OCI-LY7 (cell line): ENCODE results near the gene PIGM. TPM values are rescaled to one million over a fixed set of nuclear protein-coding genes. Genes with fewer than 3 reads are reported as not detected.

Experiments
- BruUV-seq: library from RNA; stranded (reverse); fragments of 400-500 nt; replicated peaks from 2 replicates; lab custom pipeline; 2021; lab: Mats Ljungman, UMichigan
- CTCF ChIA-PET: fragments of 300-600 bp; sonication (Branson Sonifier 250); formaldehyde crosslinking; loops from one replicate; lab custom pipeline; 2022; ENCODE audit warnings: antibody characterized with exemption; ENCODE audit not compliant: unreplicated experiment; lab: Charles Lee
- POLR2A ChIA-PET: fragments of 300-600 bp; sonication (Branson Sonifier 250); formaldehyde crosslinking; loops from one replicate; lab custom pipeline; 2022; ENCODE audit warnings: antibody characterized with exemption; lab: Charles Lee
- DNase-seq: peaks from one replicate; pipeline ENCODE4 v3.0.0-alpha.2; 2015; ENCODE audit warnings: low spot score
- H2AFZ ChIP-seq: fragments of 200-600 bp; sonication (generic), shearing (Covaris generic); 2 replicates; pipeline ENCODE4 v1.6.1; 2014; ENCODE audit warnings: mild to moderate bottlenecking, antibody characterized with exemption, low read length, moderate library complexity
- H3K27ac ChIP-seq: fragments of 200-600 bp; sonication (generic); 2 replicates; pipeline ENCODE4 v1.5.1; 2014; ENCODE audit warnings: mixed run types, low read depth, mild to moderate bottlenecking, moderate library complexity, low read length, inconsistent platforms; ENCODE audit not compliant: poor library complexity, severe bottlenecking
- H3K36me3 ChIP-seq: fragments of 200-600 bp; sonication (generic); 2 replicates; pipeline ENCODE4 v1.6.1; 2014; ENCODE audit warnings: mild to moderate bottlenecking, antibody characterized with exemption, low read length, moderate library complexity, mixed read lengths; ENCODE audit not compliant: insufficient read depth
- H3K4me1 ChIP-seq: fragments of 200-600 bp; sonication (generic); 2 replicates; pipeline ENCODE4 v1.5.1; 2014; ENCODE audit warnings: mild to moderate bottlenecking, low read length; ENCODE audit not compliant: insufficient read depth, poor library complexity, severe bottlenecking
- H3K4me2 ChIP-seq: fragments of 200-600 bp; sonication (generic); 2 replicates; pipeline ENCODE4 v1.6.1; 2014; ENCODE audit warnings: mild to moderate bottlenecking, low read length
- H3K4me3 ChIP-seq: fragments of 200-600 bp; sonication (generic); 2 replicates; pipeline ENCODE4 v1.5.1; 2014; ENCODE audit warnings: mild to moderate bottlenecking, low read depth, low read length; ENCODE audit not compliant: poor library complexity, severe bottlenecking
- H3K79me2 ChIP-seq: fragments of 200-600 bp; sonication (generic); 2 replicates; pipeline ENCODE4 v1.6.1; 2016; ENCODE audit warnings: low read depth, mild to moderate bottlenecking, low read length, moderate library complexity, mixed read lengths; ENCODE audit not compliant: insufficient read depth
- H3K9me2 ChIP-seq: fragments of 200-600 bp; sonication (generic); 2 replicates; pipeline ENCODE4 v1.6.1; 2016; ENCODE audit warnings: mild to moderate bottlenecking, low read length, mixed read lengths; ENCODE audit not compliant: insufficient read depth
- H3K9me3 ChIP-seq: fragments of 200-600 bp; sonication (generic); 2 replicates; pipeline ENCODE4 v1.6.1; 2014; ENCODE audit warnings: mild to moderate bottlenecking, mixed run types, low read length, mixed read lengths
- H4K20me1 ChIP-seq: fragments of 200-600 bp; sonication (generic); 2 replicates; pipeline ENCODE4 v1.6.1; 2014; ENCODE audit warnings: mild to moderate bottlenecking, antibody characterized with exemption, low read length, moderate library complexity, mixed read lengths; ENCODE audit not compliant: insufficient read depth
- CTCF ChIP-seq: fragments of 200-600 bp; sonication (generic); conservative IDR thresholded peaks from 2 replicates; pipeline ENCODE4 v1.5.1; 2014; ENCODE audit warnings: mild to moderate bottlenecking, antibody characterized with exemption, low read length, moderate library complexity, mixed read lengths
- EZH2phosphoT487 ChIP-seq: fragments of 200-600 bp; sonication (generic); IDR thresholded peaks from 2 replicates; pipeline ENCODE4 v1.6.1; 2018; ENCODE audit warnings: low read depth, borderline replicate concordance, mild to moderate bottlenecking, mixed run types, antibody characterized with exemption, low read length, moderate library complexity, mixed read lengths
- intact Hi-C: fragments of 100-400 bp; cut with micrococcal nuclease; formaldehyde crosslinking; loops from one replicate; pipeline ENCODE4 v1.10.0; 2022; ENCODE audit not compliant: unreplicated experiment
- total RNA-seq, 2 experiments: library from RNA; depleted of rRNA in 1 of 2; stranded (reverse); fragments of >200 nt in 1 of 2; shearing (Covaris generic) in 1 of 2; gene quantifications; 2 replicates each; pipeline ENCODE4 v1.2.3, GENCODE V29; 2014 to 2022

PIGM gene
- total RNA-seq, 2 experiments from 2014 or later = 4.2 to 5.1 TPM

- Histone ChIP-seq H3K4me1 (no peaks in the 10 kb centered on the region), H3K27ac (no peak overlapping the region), H3K9me3 (no peaks in the 10 kb centered on the region), H3K4me2 (no peak overlapping the region), H3K4me3 (no peak overlapping the region), H3K9me2 (no peaks in the 10 kb centered on the region), H3K36me3 (no peaks in the 10 kb centered on the region), H3K79me2 (no peaks in the 10 kb centered on the region), H2AFZ (no peak overlapping the region), H4K20me1 (no peaks in the 10 kb centered on the region)
- ChIA-PET CTCF (no interaction called here), POLR2A (no interaction called here)
- TF ChIP-seq EZH2phosphoT487 = no peak
- no peak for TF ChIP-seq CTCF
- no peak for DNase-seq
- BruUV-seq = no TSS peak
- intact Hi-C loops = no loop called here
Measured at GRCh38 chr1:160017592-160017991, 14.2 kb downstream of the PIGM start.

- Histone ChIP-seq H3K27ac (no peak overlapping the region), H2AFZ (no peak overlapping the region), H3K9me2 (no peaks in the 10 kb centered on the region), H3K36me3 (no peaks in the 10 kb centered on the region), H4K20me1 (no peaks in the 10 kb centered on the region), H3K9me3 (no peaks in the 10 kb centered on the region), H3K79me2 (no peaks in the 10 kb centered on the region), H3K4me3 (no peak overlapping the region), H3K4me2 (no peak overlapping the region), H3K4me1 (no peaks in the 10 kb centered on the region)
- TF ChIP-seq CTCF (no peak), EZH2phosphoT487 (no peak)
- POLR2A ChIA-PET = no interaction called here
- CTCF ChIA-PET = no interaction called here
- BruUV-seq = no TSS peak
- intact Hi-C loops = no loop called here
- no peak for DNase-seq
Measured at GRCh38 chr1:160011781-160012180, 20.0 kb downstream of the PIGM start.

- no peaks in the 10 kb centered on the region for H3K4me1 ChIP-seq
- ChIA-PET CTCF (interaction anchor here (0.6 kb wide), 1 partner anchor 57 kb away, joined by 4 read pairs; no protein-coding TSS in a partner anchor), POLR2A (interaction anchor here (0.9 kb wide), 1 partner anchor 117 kb away, joined by 3 read pairs; no protein-coding TSS in a partner anchor)
- no peaks in the 10 kb centered on the region for H3K79me2 ChIP-seq
- H3K4me2 ChIP-seq = no peak overlapping the region
- H3K9me2 ChIP-seq = no peaks in the 10 kb centered on the region
- no peaks in the 10 kb centered on the region for H3K36me3 ChIP-seq
- no peak overlapping the region for H3K4me3 ChIP-seq
- no TSS peak for BruUV-seq
- H2AFZ ChIP-seq = no peak overlapping the region
- H3K9me3 ChIP-seq = no peaks in the 10 kb centered on the region
- DNase-seq = no peak
- TF ChIP-seq CTCF (no peak), EZH2phosphoT487 (no peak)
- intact Hi-C loops = no loop called here
- H3K27ac ChIP-seq = no peak overlapping the region
- no peaks in the 10 kb centered on the region for H4K20me1 ChIP-seq
Measured at GRCh38 chr1:160009801-160010200, 22.0 kb downstream of the PIGM start.
